K562 (cell line): ENCODE data around the gene POPDC2. TPM values are rescaled to one million over a fixed set of nuclear protein-coding genes. Genes with fewer than 3 reads are reported as not detected.
A peak's percentile ranks its signal among the peaks of the same experiment; 100 is the strongest.

Experiments used
- BRF1 ChIP-seq: IDR thresholded peaks from 3 replicates; pipeline ENCODE4 v1.6.1; 2011; ENCODE audit warnings: borderline replicate concordance, mild to moderate bottlenecking; ENCODE audit not compliant: insufficient read length; ENCODE audit errors: extremely low read depth
- ESRRA ChIP-seq: fragments of 450-650 bp; IDR thresholded peaks from 2 replicates; pipeline ENCODE4 v1.6.1; 2014; ENCODE audit warnings: low read depth, mild to moderate bottlenecking, moderate library complexity, borderline replicate concordance
- ETV1 ChIP-seq: fragments of 450-650 bp; conservative IDR thresholded peaks from 2 replicates; pipeline ENCODE4 v1.6.1; 2016; ENCODE audit warnings: missing genetic modification characterization, control low read depth, low read depth, missing compliant biosample characterization
- FOSL1 ChIP-seq: fragments of 200-800 bp; sonication (Bioruptor generic); conservative IDR thresholded peaks from 2 replicates; pipeline ENCODE4 v1.6.1; 2016; ENCODE audit warnings: missing genetic modification characterization, missing compliant biosample characterization
- GABPA ChIP-seq: fragments of 200-800 bp; sonication (Bioruptor generic); conservative IDR thresholded peaks from 2 replicates; pipeline ENCODE4 v1.6.1; 2016; ENCODE audit warnings: low read depth, missing genetic modification characterization, missing compliant biosample characterization
- POLR3G ChIP-seq: IDR thresholded peaks from 2 replicates; pipeline ENCODE4 v1.6.1; 2011; ENCODE audit not compliant: insufficient read length, insufficient replicate concordance; ENCODE audit errors: extremely low read depth
- RBFOX2 ChIP-seq: fragments of 200-400 bp; formaldehyde crosslinking; IDR thresholded peaks from 2 replicates; pipeline ENCODE4 v1.6.1; 2017; ENCODE audit warnings: low read depth, mild to moderate bottlenecking, low read length, moderate library complexity
- SPI1 ChIP-seq: IDR thresholded peaks from 2 replicates; pipeline ENCODE4 v1.6.1; 2011; ENCODE audit warnings: low read depth, low read length, control low read depth, borderline replicate concordance
- ZFX ChIP-seq: sonication (generic); formaldehyde crosslinking; IDR thresholded peaks from 2 replicates; pipeline ENCODE4 v1.8.0; 2022; ENCODE audit warnings: mild to moderate bottlenecking, missing genetic modification reagents, moderate library complexity
- ZNF699 ChIP-seq: fragments of 250-450 bp; sonication (Bioruptor Pico); IDR thresholded peaks from 2 replicates; pipeline ENCODE4 v1.8.0; 2021; ENCODE audit warnings: mild to moderate bottlenecking, moderate library complexity; ENCODE audit not compliant: insufficient replicate concordance
- polyA plus RNA-seq, 8 experiments: library from polyadenylated mRNA; depleted of rRNA in 4 of 8; stranded (reverse) in 5 of 8; unstranded in 3 of 8; fragments of >200 nt; fragmentation: Nextera tagmentation in 2 of 8; fragmentation: Illumina TruSeq in 1 of 8; extraction: Ambion mirVana in 2 of 8; extraction: Trizol in 1 of 8; gene quantifications; 2 replicates each; pipeline versions ENCODE4 v1.2.1 to v1.2.3, GENCODE V29; 2011 to 2014; ENCODE audit warnings: inconsistent platforms in 1 of 8, missing spikeins in 1 of 8
- total RNA-seq, 7 experiments: library from RNA; depleted of rRNA in 6 of 7; stranded (reverse); fragments of >200 nt in 6 of 7; fragmentation: Illumina TruSeq in 2 of 7; extraction: Trizol in 2 of 7; gene quantifications; 2 replicates each; pipeline versions ENCODE4 v1.2.1 to v1.2.3, GENCODE V29; 2011 to 2021; ENCODE audit warnings: low replicate concordance in 1 of 7
- TF ChIP-seq, protein P1 (sequence below), 2 experiments: fragments of 450-650 bp; conservative IDR thresholded peaks; 2 replicates each; pipeline ENCODE4 v1.6.1; 2017; ENCODE audit warnings: mild to moderate bottlenecking in 2 of 2, moderate library complexity in 2 of 2
- TF ChIP-seq, protein P2 (sequence below): fragments of 450-650 bp; conservative IDR thresholded peaks from 2 replicates; pipeline ENCODE4 v1.6.1; 2016; ENCODE audit warnings: missing genetic modification characterization, low read depth, mild to moderate bottlenecking, control low read depth, missing compliant biosample characterization

Gene POPDC2
- total and polyA plus RNA-seq, 9 of the 15 experiments (the other 6 are each of a cell fraction or from before 2014, with no cell fraction given): 0.08 to 0.32 (median 0.13) TPM; not detected in 4

DNA sequence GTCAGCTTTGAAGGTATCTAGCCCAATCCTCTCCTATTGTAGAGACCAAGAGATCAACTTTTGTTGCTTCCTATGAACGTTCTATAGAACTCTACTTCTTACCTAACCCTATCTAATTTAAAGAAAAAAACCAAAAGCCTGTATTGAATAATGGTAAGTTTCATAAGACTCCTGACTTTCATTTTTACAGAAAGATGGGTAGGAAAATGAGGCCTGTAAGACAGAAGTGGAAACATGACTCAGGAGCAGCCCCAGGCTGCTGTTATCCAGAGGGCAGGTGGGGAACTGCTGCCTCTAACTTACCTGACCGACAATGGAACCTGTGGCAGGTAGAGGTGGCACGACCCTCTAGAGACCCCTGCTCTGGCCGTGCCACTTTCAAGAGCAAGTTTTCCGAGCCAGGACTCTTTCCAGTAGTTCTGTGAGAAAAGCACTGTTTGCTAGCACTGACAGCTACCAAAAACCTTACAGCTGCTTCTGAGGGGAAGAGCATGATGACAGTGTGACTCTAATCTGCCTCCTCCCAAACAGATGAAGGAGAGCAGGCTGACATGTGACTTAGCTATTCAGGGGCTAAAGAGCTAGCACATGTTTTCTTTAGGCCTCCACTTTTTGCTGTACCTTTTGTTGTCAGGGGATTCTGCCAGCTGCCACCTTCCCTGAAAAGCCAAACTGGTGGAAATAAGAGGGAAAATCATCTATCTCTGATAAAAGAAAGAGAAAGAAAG lies 17.5 kb downstream of the POPDC2 start (continued):
- TF ChIP-seq, protein P1, sequence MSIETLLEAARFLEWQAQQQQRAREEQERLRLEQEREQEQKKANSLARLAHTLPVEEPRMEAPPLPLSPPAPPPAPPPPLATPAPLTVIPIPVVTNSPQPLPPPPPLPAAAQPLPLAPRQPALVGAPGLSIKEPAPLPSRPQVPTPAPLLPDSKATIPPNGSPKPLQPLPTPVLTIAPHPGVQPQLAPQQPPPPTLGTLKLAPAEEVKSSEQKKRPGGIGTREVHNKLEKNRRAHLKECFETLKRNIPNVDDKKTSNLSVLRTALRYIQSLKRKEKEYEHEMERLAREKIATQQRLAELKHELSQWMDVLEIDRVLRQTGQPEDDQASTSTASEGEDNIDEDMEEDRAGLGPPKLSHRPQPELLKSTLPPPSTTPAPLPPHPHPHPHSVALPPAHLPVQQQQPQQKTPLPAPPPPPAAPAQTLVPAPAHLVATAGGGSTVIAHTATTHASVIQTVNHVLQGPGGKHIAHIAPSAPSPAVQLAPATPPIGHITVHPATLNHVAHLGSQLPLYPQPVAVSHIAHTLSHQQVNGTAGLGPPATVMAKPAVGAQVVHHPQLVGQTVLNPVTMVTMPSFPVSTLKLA (conservative IDR thresholded peaks at IDR 0.05): peak in 1 of 2 experiments; percentile 29; a peak in 1 of 4 replicates
- no peak for TF ChIP-seq ETV1 (tag)
- no peak for TF ChIP-seq SPI1
- no peak for TF ChIP-seq RBFOX2
- no peak for TF ChIP-seq BRF1
- TF ChIP-seq, protein P2, sequence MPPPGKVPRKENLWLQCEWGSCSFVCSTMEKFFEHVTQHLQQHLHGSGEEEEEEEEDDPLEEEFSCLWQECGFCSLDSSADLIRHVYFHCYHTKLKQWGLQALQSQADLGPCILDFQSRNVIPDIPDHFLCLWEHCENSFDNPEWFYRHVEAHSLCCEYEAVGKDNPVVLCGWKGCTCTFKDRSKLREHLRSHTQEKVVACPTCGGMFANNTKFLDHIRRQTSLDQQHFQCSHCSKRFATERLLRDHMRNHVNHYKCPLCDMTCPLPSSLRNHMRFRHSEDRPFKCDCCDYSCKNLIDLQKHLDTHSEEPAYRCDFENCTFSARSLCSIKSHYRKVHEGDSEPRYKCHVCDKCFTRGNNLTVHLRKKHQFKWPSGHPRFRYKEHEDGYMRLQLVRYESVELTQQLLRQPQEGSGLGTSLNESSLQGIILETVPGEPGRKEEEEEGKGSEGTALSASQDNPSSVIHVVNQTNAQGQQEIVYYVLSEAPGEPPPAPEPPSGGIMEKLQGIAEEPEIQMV (tag): no peak
- TF ChIP-seq ESRRA: no peak
- no peak for TF ChIP-seq ZNF699
- TF ChIP-seq GABPA: no peak
- no peak for TF ChIP-seq ZFX (CRISPR knock-in tag)
- no peak for TF ChIP-seq POLR3G
- TF ChIP-seq FOSL1 (tag): no peak
